GM21528 (cell line): ENCODE results near the gene FSD1.

Experiments
- ATAC-seq: cut with Tn5 transposase; IDR thresholded peaks from one replicate; pipeline ENCODE4 v1.9.1; 2021; ENCODE audit warnings: mild to moderate bottlenecking, moderate library complexity; ENCODE audit not compliant: unreplicated experiment, low FRiP score

The FSD1 gene

GRCh38 chr19:4361152-4362046 is 57.0 kb downstream of the FSD1 start:
- no peak for ATAC-seq

- ATAC-seq = no peak
Observed at GRCh38 chr19:4362101-4362828, 57.9 kb downstream of the FSD1 start.

GRCh38 chr19:4362831-4363545 is 58.6 kb downstream of the FSD1 start:
- ATAC-seq = no peak

- ATAC-seq = no peak
Observed at GRCh38 chr19:4363571-4364304, 59.3 kb downstream of the FSD1 start.

GRCh38 chr19:4365341-4365740 is 60.9 kb downstream of the FSD1 start:
- no peak for ATAC-seq

GRCh38 chr19:4365791-4366665 is 61.6 kb downstream of the FSD1 start:
- no peak for ATAC-seq

- no peak for ATAC-seq
Observed at GRCh38 chr19:4366666-4367335, 62.4 kb downstream of the FSD1 start.

- no peak for ATAC-seq
Observed at GRCh38 chr19:4367336-4367723, 62.9 kb downstream of the FSD1 start.

GRCh38 chr19:4367781-4368127 is 63.4 kb downstream of the FSD1 start:
- ATAC-seq = no peak

GRCh38 chr19:4368128-4368820 is 63.9 kb downstream of the FSD1 start:
- no peak for ATAC-seq

GRCh38 chr19:4369109-4369887 is 64.9 kb downstream of the FSD1 start:
- ATAC-seq = peak; percentile 50

- peak; percentile 33 for ATAC-seq
Observed at GRCh38 chr19:4369888-4370260, 65.5 kb downstream of the FSD1 start.

GRCh38 chr19:4370418-4371041 is 66.1 kb downstream of the FSD1 start:
- no peak for ATAC-seq

GRCh38 chr19:4371247-4372164 is 67.1 kb downstream of the FSD1 start:
- ATAC-seq = no peak

- no peak for ATAC-seq
Observed at GRCh38 chr19:4372165-4373012, 68.0 kb downstream of the FSD1 start.
